ENCODE measurements around the gene LAMTOR2. TPM values are rescaled to one million over a fixed set of nuclear protein-coding genes. Genes with fewer than 3 reads are reported as not detected.

The LAMTOR2 gene
- total and polyA plus RNA-seq, 2 of the 8 experiments (the other 6 are each of a cell fraction or from before 2014, with no cell fraction given): 54.7 to 122 TPM

- Histone ChIP-seq H3K27ac (ENCODE audit: low read depth, low read length) (no peak overlapping the region), H2AK5ac (ENCODE audit: low read depth, low read length) (no peak overlapping the region), H4K20me1 (replicated peaks in 1 of 2; ENCODE audit: control insufficient read depth in 1 of 2, insufficient read depth in 2 of 2, low read length in 2 of 2) (peaks cover 5 to 10% of the 10 kb centered on the region in 2 experiments), H3K79me2 (ENCODE audit: control insufficient read depth in 1 of 2, insufficient read depth in 2 of 2, low read length in 2 of 2) (0 out of 4 replicates have a peak, but pooled peaks cover 0 to under 1% of the 10 kb centered on the region in 2 experiments), H2BK5ac (ENCODE audit: low read depth, low read length) (no peak overlapping the region), H4K91ac (replicated peaks; ENCODE audit: insufficient read length, low read length) (no peak overlapping the region), H2AFZ (ENCODE audit: low read length) (no peak overlapping the region), H3K9me3 (ENCODE audit: insufficient read depth in 2 of 2, low read depth in 1 of 2, low read length in 1 of 2) (no peaks in the 10 kb centered on the region), H2BK20ac (ENCODE audit: low read length) (no peak overlapping the region), H3K18ac (ENCODE audit: extremely low read depth, low read length) (no peak overlapping the region), H3K36me3 (ENCODE audit: control insufficient read depth in 2 of 4, insufficient read depth in 4 of 4, low read length in 3 of 4) (peaks cover 0 to 2% (median 0%) of the 10 kb centered on the region in 4 experiments; a peak in 1 of 8 replicates), H3K4me2 (ENCODE audit: insufficient read depth in 1 of 2, low read depth in 2 of 2, low read length in 2 of 2) (no peak overlapping the region), H4K5ac (ENCODE audit: insufficient read length, low read depth, low read length) (no peak overlapping the region), H3K79me1 (ENCODE audit: low read depth, low read length) (no peaks in the 10 kb centered on the region), H3K56ac (replicated peaks; ENCODE audit: insufficient read length, low read depth, low read length) (no peak overlapping the region), H3K27me3 (replicated peaks in 1 of 4; ENCODE audit: control insufficient read depth in 3 of 4, extremely low read depth in 1 of 4, insufficient read depth in 3 of 4, low read length in 3 of 4) (no peaks in the 10 kb centered on the region), H3K4ac (replicated peaks; ENCODE audit: insufficient read length, low read depth, low read length) (no peak overlapping the region), H4K8ac (ENCODE audit: extremely low read depth, insufficient read depth, low read length) (no peak overlapping the region), H3K23me2 (ENCODE audit: low read depth, low read length) (no peaks in the 10 kb centered on the region), H2BK15ac (ENCODE audit: low read length) (no peak overlapping the region), H3K4me3 (ENCODE audit: extremely low read depth in 1 of 4, insufficient read depth in 2 of 4, low read depth in 3 of 4, low read length in 4 of 4) (no peak overlapping the region), H3K14ac (ENCODE audit: insufficient read length) (no peak overlapping the region), H2BK120ac (replicated peaks; ENCODE audit: low read depth, low read length) (no peak overlapping the region), H3K23ac (ENCODE audit: insufficient read length) (no peak overlapping the region), H2BK12ac (ENCODE audit: low read depth, low read length) (no peak overlapping the region), H3K4me1 (replicated peaks in 1 of 4; ENCODE audit: control insufficient read depth in 3 of 4, insufficient read depth in 4 of 4, low read length in 3 of 4) (peaks cover 1 to 17% (median 9%) of the 10 kb centered on the region in 4 experiments), H3K9ac (replicated peaks in 1 of 4; ENCODE audit: extremely low read depth in 1 of 4, low read depth in 3 of 4, low read length in 3 of 4) (no peak overlapping the region)
- DNase-seq (ENCODE audit: low read depth in 1 of 2, low spot score in 2 of 2): no peak
- ChIA-PET POLR2A (ENCODE audit: partially characterized antibody) (interaction anchor here (1.1 to 9.7 kb wide), 8 partner anchors 9 to 128 kb away, joined by 3 to 88 read pairs (median 6); partner anchors contain the start of genes LAMTOR2, RAB25, SSR2 and UBQLN4), CTCF (ENCODE audit: partially characterized antibody) (interaction anchor here (0.9 to 10.0 kb wide), 30 partner anchors 8 to 135 kb away, joined by 3 to 139 read pairs (median 5); partner anchors contain the start of genes KHDC4, LAMTOR2, SSR2 and UBQLN4)
- 98% methylated on average over 2 of the region's 2 CpGs; no CpG with 5 or more reads in 1 of the 2 experiments for WGBS, 2 experiments (ENCODE audit: extremely low coverage in 1 of 2, insufficient coverage in 1 of 2, insufficient read length in 1 of 2, insufficient replicate concordance in 2 of 2, low coverage in 1 of 2, low lambda C conversion rate in 2 of 2, missing lambda C conversion rate in 1 of 2)
- no peak for FAIRE-seq
- TF ChIP-seq RAD21 (IDR thresholded peaks at IDR 0.05 in 1 of 2, conservative IDR thresholded peaks at IDR 0.05 in 1 of 2; ENCODE audit: low read depth in 2 of 2, low read length in 2 of 2): no peak
- no peak for TF ChIP-seq ATF2 (IDR thresholded peaks at IDR 0.05; ENCODE audit: low read length)
- no peak for TF ChIP-seq SUZ12 (IDR thresholded peaks at IDR 0.05; ENCODE audit: low read length)
- TF ChIP-seq HDAC2 (IDR thresholded peaks at IDR 0.05; ENCODE audit: borderline replicate concordance in 1 of 2, low read depth in 2 of 2, low read length in 2 of 2): no peak
- no peak for TF ChIP-seq TAF7 (optimal IDR thresholded peaks at IDR 0.05; ENCODE audit: borderline replicate concordance, low read depth, low read length)
- no peak for TF ChIP-seq YY1 (IDR thresholded peaks at IDR 0.05; ENCODE audit: low read depth, low read length)
- TF ChIP-seq KDM5A (IDR thresholded peaks at IDR 0.05; ENCODE audit: low read length): no peak
- no peak for TF ChIP-seq EGR1 (IDR thresholded peaks at IDR 0.05; ENCODE audit: borderline replicate concordance, low read depth, low read length)
- no peak for TF ChIP-seq SRF (IDR thresholded peaks at IDR 0.05; ENCODE audit: low read depth, low read length)
Observed at GRCh38 chr1:156067262-156067661, 12.7 kb downstream of the LAMTOR2 start.
